ENCODE results near the gene FAM53C. TPM values are rescaled to one million over a fixed set of nuclear protein-coding genes. Genes with fewer than 3 reads are reported as not detected.

Gene FAM53C
- total RNA-seq, 4 donors from 2014 or later: 12.1 to 14.2 (median 13.4) TPM

GRCh38 chr5:138344887-138345622 is 7.0 kb downstream of the FAM53C start:
- H3K9me3 ChIP-seq: no peaks in the 10 kb centered on the region
- H3K4me1 ChIP-seq: peaks cover 0 to 18% (median 1%) of the 10 kb centered on the region in 3 donors
- H3K27ac ChIP-seq: no peak overlapping the region
- intact Hi-C loops (cut with DNase I): no loop called here
- H3K4me3 ChIP-seq: no peak overlapping the region
- no peaks in the 10 kb centered on the region for H3K27me3 ChIP-seq
- TF ChIP-seq POLR2A (IDR thresholded peaks at IDR 0.05) (no peak), CTCF (IDR thresholded peaks at IDR 0.05) (no peak)
- peaks cover 16 to 87% (median 27%) of the 10 kb centered on the region in 3 donors for H3K36me3 ChIP-seq
- WGBS, 2 donors: 95% methylated on average over 9 to 21 of the region's 32 CpGs
- no peak for DNase-seq

- Histone ChIP-seq H3K4me1 (peaks cover 0 to 6% (median 0%) of the 10 kb centered on the region in 3 donors), H3K36me3 (peaks cover 16 to 75% (median 27%) of the 10 kb centered on the region in 3 donors), H3K9me3 (peaks cover 0 to under 1% (median 0%) of the 10 kb centered on the region in 3 donors), H3K27me3 (no peaks in the 10 kb centered on the region), H3K27ac (no peak overlapping the region), H3K4me3 (no peak overlapping the region)
- no peak for DNase-seq
- WGBS, 2 donors: 90 to 96% methylated on average over 6 to 13 of the region's 14 CpGs
- intact Hi-C loops (cut with DNase I): no loop called here
- no peak for TF ChIP-seq CTCF (IDR thresholded peaks at IDR 0.05)
- no peak for TF ChIP-seq POLR2A (IDR thresholded peaks at IDR 0.05)
These were observed 8.8 kb downstream of the FAM53C start for GRCh38 chr5:138346889-138347288.

- TF ChIP-seq CTCF (IDR thresholded peaks at IDR 0.05): no peak
- no peak for TF ChIP-seq POLR2A (IDR thresholded peaks at IDR 0.05)
- no peak overlapping the region for H3K27ac ChIP-seq
- no peak for DNase-seq
- peaks cover 0 to 6% (median 5%) of the 10 kb centered on the region in 3 donors for H3K9me3 ChIP-seq
- H3K4me1 ChIP-seq: peaks cover 8 to 19% (median 11%) of the 10 kb centered on the region in 3 donors
- intact Hi-C loops (cut with DNase I): no loop called here
- H3K27me3 ChIP-seq: no peaks in the 10 kb centered on the region
- peaks cover 11 to 44% (median 24%) of the 10 kb centered on the region in 3 donors for H3K36me3 ChIP-seq
- no peak overlapping the region for H3K4me3 ChIP-seq
- WGBS, 2 donors: 36 to 46% methylated on average over 1 of the region's 1 CpG
These were observed 11.9 kb downstream of the FAM53C start for GRCh38 chr5:138349852-138350562.

GRCh38 chr5:138350563-138350890 is 12.5 kb downstream of the FAM53C start:
- TF ChIP-seq POLR2A (IDR thresholded peaks at IDR 0.05): no peak
- Histone ChIP-seq H3K4me3 (no peak overlapping the region), H3K4me1 (peaks cover 8 to 24% (median 16%) of the 10 kb centered on the region in 3 donors), H3K9me3 (peaks cover 0 to 6% (median 5%) of the 10 kb centered on the region in 3 donors), H3K36me3 (peaks cover 8 to 39% (median 18%) of the 10 kb centered on the region in 3 donors), H3K27ac (no peak overlapping the region), H3K27me3 (no peaks in the 10 kb centered on the region)
- intact Hi-C loops (cut with DNase I): no loop called here
- no peak for DNase-seq

- H3K4me1 ChIP-seq: peaks cover 8 to 30% (median 17%) of the 10 kb centered on the region in 3 donors
- WGBS, 2 donors: 50 to 73% methylated on average over 1 of the region's 1 CpG
- H3K4me3 ChIP-seq: no peak overlapping the region
- no peak overlapping the region for H3K27ac ChIP-seq
- no peak for DNase-seq
- no peaks in the 10 kb centered on the region for H3K27me3 ChIP-seq
- no peak for TF ChIP-seq POLR2A (IDR thresholded peaks at IDR 0.05)
- peaks cover 5 to 34% (median 13%) of the 10 kb centered on the region in 3 donors for H3K36me3 ChIP-seq
- intact Hi-C loops (cut with DNase I): no loop called here
- peaks cover 0 to 6% (median 5%) of the 10 kb centered on the region in 3 donors for H3K9me3 ChIP-seq
These were observed 13.0 kb downstream of the FAM53C start for GRCh38 chr5:138351056-138351455.

GRCh38 chr5:138351517-138351916 is 13.5 kb downstream of the FAM53C start:
- peaks cover 0 to 6% (median 5%) of the 10 kb centered on the region in 3 donors for H3K9me3 ChIP-seq
- intact Hi-C loops (cut with DNase I): no loop called here
- H3K4me1 ChIP-seq: peaks cover 8 to 33% (median 19%) of the 10 kb centered on the region in 3 donors
- H3K36me3 ChIP-seq: peaks cover 4 to 29% (median 12%) of the 10 kb centered on the region in 3 donors
- no peak for TF ChIP-seq CTCF (IDR thresholded peaks at IDR 0.05)
- no peak for TF ChIP-seq POLR2A (IDR thresholded peaks at IDR 0.05)
- DNase-seq: no peak
- no peaks in the 10 kb centered on the region for H3K27me3 ChIP-seq
- H3K27ac ChIP-seq: no peak overlapping the region
- no peak overlapping the region for H3K4me3 ChIP-seq

Measured in esophagus squamous epithelium (tissue), 5 donors.